ENCODE measurements around the gene SLC25A41.

GRCh38 chr19:6472713-6473112 lies 39.1 kb upstream of the SLC25A41 start:
- TF ChIP-seq POLR2A (IDR thresholded peaks at IDR 0.05; ENCODE audit: low read depth, low read length), result no peak
- TF ChIP-seq TAF1 (IDR thresholded peaks at IDR 0.05; ENCODE audit: low read depth, low read length), result no peak
